LNCAP (cell line): Measurements from ENCODE around the gene FBLN5.

Experiments used
- TF ChIP-seq, protein P1 (sequence below): fragments of 450-650 bp; IDR thresholded peaks from 2 replicates; pipeline ENCODE4 v1.5.1; 2017; ENCODE audit warnings: mild to moderate bottlenecking

The FBLN5 gene

DNA sequence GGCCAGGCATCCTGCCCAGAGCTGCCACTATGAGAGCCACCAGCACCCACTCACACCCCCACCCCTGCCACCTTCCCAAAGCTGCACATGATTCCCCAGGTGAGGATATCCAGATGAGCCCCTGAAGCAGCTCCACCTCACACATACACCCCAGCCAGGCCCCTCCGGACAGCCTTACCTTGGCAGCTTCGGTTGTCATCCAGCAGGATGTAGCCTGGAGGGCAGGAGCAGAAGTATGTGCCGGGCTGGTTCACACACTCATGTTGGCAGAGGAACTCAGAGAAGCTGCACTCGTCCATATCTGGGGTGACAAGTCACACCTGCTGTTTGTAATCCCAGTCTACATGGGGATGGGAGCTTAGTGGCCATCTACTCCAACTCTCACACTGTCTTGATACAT is 64.7 kb downstream of the FBLN5 start:
- TF ChIP-seq, protein P1, sequence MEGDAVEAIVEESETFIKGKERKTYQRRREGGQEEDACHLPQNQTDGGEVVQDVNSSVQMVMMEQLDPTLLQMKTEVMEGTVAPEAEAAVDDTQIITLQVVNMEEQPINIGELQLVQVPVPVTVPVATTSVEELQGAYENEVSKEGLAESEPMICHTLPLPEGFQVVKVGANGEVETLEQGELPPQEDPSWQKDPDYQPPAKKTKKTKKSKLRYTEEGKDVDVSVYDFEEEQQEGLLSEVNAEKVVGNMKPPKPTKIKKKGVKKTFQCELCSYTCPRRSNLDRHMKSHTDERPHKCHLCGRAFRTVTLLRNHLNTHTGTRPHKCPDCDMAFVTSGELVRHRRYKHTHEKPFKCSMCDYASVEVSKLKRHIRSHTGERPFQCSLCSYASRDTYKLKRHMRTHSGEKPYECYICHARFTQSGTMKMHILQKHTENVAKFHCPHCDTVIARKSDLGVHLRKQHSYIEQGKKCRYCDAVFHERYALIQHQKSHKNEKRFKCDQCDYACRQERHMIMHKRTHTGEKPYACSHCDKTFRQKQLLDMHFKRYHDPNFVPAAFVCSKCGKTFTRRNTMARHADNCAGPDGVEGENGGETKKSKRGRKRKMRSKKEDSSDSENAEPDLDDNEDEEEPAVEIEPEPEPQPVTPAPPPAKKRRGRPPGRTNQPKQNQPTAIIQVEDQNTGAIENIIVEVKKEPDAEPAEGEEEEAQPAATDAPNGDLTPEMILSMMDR, result no peak

GRCh38 chr14:91882369-91882768 is 65.1 kb downstream of the FBLN5 start:
- TF ChIP-seq, protein P1, result no peak

DNA sequence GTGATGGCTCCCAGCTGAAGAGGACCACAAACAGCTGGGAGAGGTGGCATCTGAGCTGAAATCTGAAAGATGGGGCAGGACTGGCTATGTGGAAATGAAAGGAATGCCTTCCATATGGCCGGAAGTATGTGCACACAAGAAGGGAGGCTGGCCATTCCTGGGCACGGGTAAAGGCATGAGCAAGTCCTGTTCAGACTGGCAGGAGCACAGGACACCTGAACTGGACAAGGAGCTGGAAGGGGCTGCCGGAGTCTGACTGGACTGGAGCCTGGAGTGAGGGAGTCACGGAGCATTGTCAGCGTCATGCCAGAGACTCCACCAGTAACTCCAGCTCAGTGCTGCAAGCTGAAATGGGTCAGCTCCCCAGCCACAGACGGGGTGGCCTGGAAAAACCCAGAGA is 68.3 kb downstream of the FBLN5 start:
- TF ChIP-seq, protein P1, result no peak

- TF ChIP-seq, protein P1, result no peak
These were observed 69.2 kb downstream of the FBLN5 start for GRCh38 chr14:91878274-91878673.

GRCh38 chr14:91877376-91877915 is 70.0 kb downstream of the FBLN5 start:
- TF ChIP-seq, protein P1, result no peak

GRCh38 chr14:91876492-91876891 is 71.0 kb downstream of the FBLN5 start:
- TF ChIP-seq, protein P1, result no peak

DNA sequence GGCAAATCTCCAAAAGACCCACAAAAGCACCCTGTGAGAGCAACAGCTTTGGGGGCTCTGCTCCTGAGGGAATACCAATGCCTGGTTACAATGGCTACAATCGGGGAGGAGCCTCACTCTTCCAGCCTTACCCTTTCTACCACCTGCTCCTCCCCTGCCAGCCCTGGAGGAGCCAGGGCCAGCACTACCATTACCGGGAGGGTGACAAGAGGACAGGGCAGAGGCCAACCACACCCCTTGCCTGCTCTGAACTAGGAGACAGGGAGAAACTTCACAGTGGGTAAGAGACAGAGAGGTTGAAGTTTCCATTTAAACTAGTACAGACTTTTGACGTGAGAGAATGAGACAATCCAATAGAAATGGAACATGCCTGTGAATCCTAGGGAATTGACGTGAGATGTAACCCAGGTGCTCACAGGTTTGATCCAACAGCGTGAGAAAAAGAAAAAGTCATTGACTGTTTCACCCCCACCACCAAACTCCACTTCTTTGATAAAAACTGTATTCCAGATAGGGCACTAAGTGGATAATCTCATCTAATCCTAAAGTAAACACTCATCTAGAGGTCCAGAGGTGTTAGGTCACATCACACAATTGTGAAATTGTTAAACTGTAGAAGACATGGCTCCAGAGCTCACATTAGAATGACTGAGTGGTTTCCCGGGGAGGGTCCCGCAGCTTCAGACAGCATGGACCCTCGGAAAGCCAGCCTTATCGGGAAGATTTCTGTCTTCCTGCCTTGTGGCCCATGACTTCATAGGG is 71.8 kb downstream of the FBLN5 start:
- TF ChIP-seq, protein P1, result no peak
